Frontal cortex (tissue), 4 donors: ENCODE results near the gene DTX1. TPM values are rescaled to one million over a fixed set of nuclear protein-coding genes. Genes with fewer than 3 reads are reported as not detected.

Experiments
- DNase-seq, 2 donors: peaks; one replicate each; pipeline ENCODE4 v3.0.0; 2012; ENCODE audit warnings: low spot score in 2 of 2
- FAIRE-seq: peaks from 2 replicates; lab custom pipeline; 2012; peaks lifted over from hg19 to GRCh38; lab: Jason Lieb, UNC
- total RNA-seq: library from RNA; depleted of rRNA; stranded (reverse); fragments of >200 nt; gene quantifications from one replicate; pipeline ENCODE4 v1.2.3, GENCODE V29; 2014
- donor health status: control.
- donor health status: control.
- donor health status: control.

Gene DTX1
- total RNA-seq, 1 donor from 2014 or later: 18.3 TPM

GRCh38 chr12:113054948-113055486 is 1.5 kb upstream of the DTX1 start:
- FAIRE-seq: no peak
- DNase-seq: peak in 1 of 2 donors; percentile 22

DNA sequence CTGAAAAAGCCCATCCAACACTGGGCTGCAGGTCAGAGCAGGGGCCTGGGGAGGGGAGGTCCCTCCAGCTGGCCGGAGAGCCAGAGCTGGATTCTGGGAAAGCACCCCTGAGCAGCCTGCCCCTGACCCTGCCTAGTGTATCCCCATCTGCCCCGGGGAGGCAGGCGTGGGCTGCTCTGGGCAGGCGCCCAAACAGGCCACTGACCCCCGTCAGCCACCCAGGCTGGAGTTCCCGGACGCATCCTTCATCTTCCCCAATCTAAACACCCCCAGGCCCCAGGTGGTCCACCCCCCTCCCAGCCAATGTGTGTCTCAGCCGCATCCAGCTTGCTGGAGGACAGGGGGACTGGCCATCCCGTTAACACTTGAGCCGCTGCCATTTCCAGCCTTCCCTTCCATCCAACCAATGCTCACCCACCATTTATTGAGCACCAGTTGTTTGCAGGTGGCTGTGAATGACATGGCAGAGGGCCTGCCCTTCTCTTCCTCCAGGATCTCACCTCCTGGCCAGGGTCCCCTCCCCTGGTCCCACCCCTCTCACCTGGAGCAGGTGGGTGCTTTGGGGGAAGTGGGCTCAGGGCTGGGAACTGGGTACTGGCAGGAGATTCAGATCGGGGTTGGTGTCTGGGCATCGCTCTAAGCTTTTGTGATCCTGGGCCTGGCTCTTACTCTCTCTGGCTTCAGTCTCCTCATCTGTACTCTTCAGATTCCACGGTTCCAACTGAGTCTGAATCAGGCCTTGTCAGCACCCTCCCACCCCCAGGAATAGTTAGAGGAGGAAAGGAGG is 743 bp upstream of the DTX1 start:
- FAIRE-seq: no peak

GRCh38 chr12:113056381-113056630 is 224 bp upstream of the DTX1 start:
- no peak for FAIRE-seq
- no peak for DNase-seq

More for the DNA sequence above, 743 bp upstream of the DTX1 start:
- peak in 1 of 2 donors; percentile 16 for DNase-seq

GRCh38 chr12:113057565-113058485 is 1.3 kb downstream of the DTX1 start:
- DNase-seq (peak in 1 of 2 donors; percentile 33), FAIRE-seq (no peak)

DNA sequence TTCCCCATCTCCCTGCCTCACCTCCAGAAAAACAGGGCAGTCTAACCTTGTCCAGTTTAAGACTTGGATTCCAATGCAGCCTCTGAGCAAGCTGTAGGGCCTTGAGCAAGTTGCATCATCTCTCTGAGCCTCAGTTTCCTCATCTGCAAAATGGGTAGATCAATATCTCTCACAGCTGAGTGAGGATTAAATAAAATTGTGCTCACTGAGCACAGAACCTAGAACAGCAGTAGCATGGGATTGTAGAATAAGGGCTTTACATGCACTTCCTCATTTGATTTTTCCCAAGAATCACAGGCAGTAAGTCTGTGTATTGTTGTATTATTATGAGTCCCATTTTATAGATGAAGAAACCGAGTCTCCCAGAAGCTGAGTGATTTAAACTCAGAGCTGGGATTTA is 2.0 kb downstream of the DTX1 start:
- FAIRE-seq (no peak), DNase-seq (peak in 1 of 2 donors; percentile 7)

DNA sequence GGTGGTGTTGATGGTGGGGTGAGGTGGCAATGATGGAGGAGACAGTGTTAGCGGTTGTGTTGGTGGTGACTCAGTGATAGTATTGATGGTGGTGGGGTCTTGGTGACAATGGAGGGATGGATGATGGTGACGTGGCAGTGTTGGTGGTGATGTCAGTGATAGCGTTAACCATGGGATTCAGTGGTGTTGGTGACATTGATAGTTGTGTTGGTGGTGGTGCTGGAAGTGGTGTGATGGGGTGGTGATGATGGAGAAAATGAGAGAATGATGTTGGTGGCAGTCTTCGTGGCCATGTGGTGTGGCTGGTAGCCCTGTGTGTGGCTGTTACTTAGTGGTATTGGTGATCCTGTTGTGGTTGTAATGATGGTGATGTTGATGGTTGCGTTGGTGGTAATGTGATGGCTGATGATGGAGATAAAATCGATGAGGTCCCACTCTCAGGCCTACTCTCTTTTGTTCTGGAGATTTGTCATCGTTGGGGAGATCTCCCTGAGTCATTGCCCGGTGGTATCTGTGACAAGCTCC is 2.6 kb downstream of the DTX1 start:
- DNase-seq: peak in 1 of 2 donors; percentile 10
- FAIRE-seq: no peak

DNA sequence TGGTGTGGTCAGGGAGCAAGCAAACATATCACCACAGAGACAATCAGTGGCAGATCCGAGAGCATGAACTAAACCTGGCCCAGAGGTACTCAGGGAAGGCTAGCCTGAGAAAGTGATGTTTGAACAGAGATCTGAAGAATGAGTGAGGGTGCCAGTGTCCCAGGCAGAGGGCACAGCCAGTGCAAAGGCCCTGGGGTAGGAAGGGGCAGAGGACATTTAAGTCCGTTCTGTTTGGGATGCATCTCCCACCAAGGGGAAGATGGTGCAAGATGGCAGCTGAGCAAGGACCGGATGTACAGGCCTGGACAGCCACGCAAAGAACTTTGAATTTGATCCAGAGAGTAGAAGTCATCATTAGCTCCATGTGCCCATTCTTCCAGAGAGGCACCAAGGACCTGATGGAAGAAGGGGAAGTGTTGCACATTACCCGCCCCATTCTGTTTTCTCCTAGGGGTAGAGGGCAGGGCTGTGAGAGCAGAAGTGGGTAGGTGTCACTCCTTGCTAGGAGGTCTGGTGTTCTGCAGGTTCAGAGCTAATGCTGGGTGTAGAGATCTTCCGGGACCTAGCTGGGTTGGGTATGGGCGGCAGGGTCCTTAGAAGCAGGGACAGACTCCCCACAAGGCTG is 3.9 kb downstream of the DTX1 start:
- DNase-seq: peak in 1 of 2 donors; percentile 8
- FAIRE-seq: no peak

DNA sequence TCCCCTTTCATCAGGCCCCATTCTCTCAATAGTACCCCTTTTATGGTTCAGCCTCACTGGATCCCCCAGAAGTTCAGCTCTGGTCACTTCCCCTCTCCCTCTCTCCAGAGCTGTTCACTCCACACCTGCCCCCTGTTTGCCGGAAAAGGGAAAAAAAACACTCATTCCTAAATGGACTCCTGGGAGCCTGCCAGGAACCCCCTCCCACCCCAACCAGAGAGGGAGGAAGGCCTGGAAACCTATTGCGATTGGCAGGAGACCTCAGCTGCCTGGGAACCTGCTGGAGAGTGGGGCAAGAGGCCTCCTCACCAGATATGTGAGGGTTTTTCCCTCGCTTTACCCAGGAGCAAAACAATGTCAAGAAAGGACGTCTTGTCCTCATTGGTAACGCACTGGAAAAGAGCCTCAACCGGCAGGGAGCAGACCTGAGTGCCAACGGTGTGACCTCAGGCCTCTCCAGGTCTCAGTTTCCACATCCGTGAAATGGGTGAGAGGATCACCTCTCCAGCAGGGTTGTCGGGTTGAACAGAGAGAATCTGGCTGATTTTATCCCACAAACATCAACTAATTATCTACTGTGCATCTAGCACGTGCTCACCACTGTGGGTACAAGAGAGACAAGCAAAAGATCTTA is 4.6 kb downstream of the DTX1 start:
- FAIRE-seq: no peak
- no peak for DNase-seq

DNA sequence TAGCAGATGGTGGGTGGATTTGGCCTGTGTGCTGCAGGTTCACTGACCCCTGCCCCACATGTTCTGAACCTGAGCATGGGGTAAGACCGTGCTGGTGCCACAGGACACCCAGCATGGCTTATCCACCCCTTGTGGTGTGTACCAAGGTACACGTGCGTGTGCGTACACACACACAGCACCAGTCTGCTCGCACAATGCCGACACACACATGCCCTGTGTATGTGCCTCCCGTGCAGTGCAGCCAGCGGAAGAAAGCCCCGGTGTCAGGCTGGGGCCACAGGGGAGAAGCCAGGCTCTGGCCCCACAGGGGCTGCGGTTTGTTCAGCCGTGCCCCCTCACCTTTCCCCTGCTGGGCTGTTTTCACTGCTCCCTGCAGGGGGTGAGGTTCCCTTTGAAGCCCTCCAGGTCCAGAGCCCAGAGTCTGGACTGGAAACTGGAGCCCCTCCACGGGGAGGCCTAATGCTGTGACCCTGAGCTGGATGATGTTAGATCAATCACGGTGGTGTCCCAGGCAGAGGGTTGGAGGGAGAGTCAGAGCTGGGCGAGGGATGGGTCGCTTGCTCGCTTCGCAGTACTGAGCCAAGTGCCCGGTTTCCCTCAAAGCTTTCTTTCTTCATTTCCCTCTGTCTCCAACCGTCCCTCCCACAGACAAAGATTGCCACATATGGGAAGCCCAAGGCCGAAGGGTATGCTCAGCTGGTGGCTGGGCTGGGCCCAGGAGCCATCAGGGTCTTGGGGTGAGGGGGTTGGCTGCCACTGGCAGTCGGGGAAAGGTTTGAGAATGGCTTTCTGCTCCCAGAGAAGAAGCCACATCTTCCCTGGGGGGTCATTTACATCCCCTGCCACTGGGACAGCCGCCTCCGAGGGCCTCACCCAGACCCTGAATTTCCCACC is 6.2 kb downstream of the DTX1 start:
- FAIRE-seq: no peak
- DNase-seq: no peak

DNA sequence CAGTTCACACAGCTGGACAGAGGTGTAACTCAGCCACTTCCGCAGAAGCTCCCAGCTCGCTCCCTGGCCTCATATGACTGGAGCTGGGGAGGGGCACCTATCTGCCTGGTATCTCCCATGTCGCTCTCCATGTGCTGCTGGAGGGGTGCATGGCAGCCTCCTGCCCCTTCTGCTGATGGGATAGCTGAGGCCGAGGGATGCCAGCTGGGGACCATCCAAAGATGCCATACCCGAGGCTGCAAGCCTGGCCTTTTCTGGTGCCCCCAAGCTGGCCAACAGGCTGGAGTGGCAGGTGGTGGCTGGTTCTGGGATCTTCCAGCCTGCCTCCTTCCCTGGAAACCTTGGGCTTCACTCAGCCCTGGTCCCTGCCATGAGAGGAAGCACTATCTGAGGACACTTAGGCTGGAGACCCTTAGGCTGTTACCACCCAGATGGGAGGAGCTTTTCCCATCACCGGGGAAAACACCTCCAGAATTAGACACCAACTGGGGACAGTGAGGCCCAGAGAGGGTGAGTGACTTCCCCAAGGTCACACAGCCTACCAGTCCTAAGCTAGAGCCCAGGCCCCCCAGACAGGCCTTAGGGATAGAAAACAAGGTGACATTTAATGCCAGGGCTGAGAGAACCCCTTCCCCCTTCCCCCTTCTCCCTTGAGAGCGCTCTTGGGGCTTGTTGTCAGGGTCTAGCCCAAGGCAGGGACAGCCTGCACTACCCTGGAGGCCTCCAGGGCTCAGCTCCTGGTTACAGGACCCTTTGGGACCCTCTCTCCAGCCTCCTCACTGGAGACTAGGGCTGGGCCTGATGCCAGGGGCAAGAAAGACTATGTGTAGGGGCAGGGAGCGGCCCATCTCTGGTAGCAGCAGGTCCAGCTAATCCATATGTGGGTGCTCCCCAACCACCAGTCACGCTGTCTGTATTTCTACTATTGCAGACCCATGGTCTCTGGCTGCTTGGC is 7.1 kb downstream of the DTX1 start:
- DNase-seq (no peak), FAIRE-seq (no peak)

DNA sequence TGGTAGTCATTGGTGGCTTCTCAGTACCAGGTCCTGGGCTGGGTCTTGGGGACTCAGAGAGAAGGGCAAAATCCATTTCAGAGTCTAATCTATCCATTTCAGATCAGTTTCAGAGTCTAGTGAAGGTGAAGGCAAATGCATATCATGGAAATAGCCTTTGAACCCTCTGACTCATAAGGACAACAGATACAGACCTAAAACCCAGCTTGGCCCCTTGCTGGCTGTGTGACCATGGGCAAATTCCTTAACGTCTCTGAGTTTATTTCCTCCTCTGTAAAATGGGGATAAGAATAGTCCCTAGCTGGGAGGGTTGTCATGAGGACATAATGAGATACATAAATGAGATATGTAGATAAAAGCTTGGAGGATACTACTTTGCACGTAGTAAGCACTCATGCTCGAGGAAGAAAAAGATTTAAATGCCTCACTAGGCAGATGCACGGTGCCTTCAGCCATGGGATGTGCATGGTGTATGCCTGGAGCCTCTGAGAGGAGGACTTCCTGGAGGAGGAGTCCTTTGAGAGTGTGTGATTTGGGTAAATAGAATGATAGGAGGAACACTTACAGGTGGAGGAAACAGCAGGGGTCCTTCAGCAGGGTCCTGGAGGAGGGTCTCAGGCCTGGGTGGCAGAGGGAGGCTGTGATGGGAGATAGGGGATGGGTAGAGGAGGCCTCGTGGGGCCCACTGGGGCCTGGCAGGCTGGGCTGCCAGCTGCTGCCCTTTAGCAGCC is 8.0 kb downstream of the DTX1 start:
- DNase-seq (no peak), FAIRE-seq (no peak)

DNA sequence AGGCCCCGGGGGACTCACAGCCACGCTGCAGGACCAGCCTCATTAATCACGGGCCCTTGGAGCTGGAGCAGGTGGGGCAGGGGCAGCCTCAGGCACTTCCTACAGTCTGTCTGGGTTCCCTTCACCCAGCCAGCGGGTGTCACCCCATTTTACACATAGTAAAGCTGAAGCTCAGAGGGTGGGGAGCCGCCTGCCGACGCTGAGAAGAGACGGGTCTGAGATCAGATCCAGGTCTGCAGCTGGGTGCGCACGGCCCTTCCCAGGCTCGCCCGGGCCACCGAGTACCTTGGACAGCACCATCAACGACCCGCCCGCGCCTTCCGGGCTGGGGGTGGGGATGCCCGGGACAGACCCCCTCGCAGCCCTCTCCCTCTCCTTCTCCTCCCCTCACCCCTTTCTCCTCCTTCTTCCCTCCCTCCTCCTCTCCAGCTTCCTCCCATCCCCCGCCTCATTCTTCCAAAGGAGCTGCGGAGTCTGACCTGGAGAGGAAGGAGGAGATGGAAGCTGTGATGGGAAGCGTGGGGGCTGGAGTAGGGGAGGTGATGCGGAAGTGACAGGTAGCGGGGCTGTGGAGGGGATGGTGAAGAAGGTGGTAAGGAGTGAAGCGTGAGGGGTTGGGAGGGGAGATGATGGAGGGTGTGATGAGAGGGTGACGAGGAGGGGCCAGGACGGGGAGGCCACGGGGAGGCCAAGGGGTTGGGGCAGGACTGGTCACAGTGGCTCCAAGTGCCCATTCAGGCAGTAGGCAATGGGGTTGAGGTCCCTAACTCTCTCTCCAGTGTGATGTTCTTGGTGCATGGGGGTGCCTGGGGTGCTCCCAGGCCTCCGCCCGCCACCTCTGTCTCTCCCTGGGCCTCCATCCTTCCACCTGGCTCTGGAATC is 8.8 kb downstream of the DTX1 start:
- no peak for FAIRE-seq
- DNase-seq: no peak

GRCh38 chr12:113066813-113067400 is 10.4 kb downstream of the DTX1 start:
- FAIRE-seq (no peak), DNase-seq (no peak)

- no peak for DNase-seq
- FAIRE-seq: no peak
Measured at GRCh38 chr12:113067987-113068935, 11.7 kb downstream of the DTX1 start.

DNA sequence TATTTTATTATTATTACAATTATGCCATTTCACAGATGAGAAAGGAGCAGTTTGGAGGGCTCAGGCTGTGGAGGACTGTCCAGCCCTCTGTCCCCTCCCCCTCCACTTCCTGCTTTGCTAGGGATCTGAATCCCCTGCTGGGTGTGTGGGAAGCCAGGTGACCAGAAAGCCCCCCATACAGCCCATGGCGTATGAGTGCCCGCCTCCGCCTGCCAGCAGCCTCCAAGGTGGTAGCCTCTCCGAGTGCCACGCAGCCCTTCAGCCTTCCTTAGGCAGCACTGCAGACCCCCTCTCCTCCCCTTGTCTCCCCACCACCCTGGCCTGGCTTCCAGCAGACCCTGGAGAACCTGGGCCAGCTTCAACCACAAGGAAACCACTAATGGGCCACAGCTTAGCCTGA is 12.6 kb downstream of the DTX1 start:
- DNase-seq (no peak), FAIRE-seq (no peak)
